NCI-H2196 treated with DMSO at 0.1 percent for 48 hours (cell line): ENCODE results near the gene ITGAD.
A peak's percentile ranks its signal among the peaks of the same experiment; 100 is the strongest.

Source experiments
- DNase-seq: peaks from one replicate; lab custom pipeline; 2025; ENCODE audit not compliant: unreplicated experiment; lab: John Stamatoyannopoulos, UW

The ITGAD gene

GRCh38 chr16:31458844-31459686 is 65.9 kb downstream of the ITGAD start, which contains the start of gene ARMC5:
Gene ARMC5, plus strand, starts transcription at chr16:31459501. Its CDS starts 24 bp downstream, at chr16:31459525.
- DNase-seq, result peak; percentile 93

- peak; percentile 98 for DNase-seq
Measured at GRCh38 chr16:31459687-31460581, 66.8 kb downstream of the ITGAD start.

- no peak for DNase-seq
Measured at GRCh38 chr16:31460582-31461002, 67.5 kb downstream of the ITGAD start.

- no peak for DNase-seq
Measured at GRCh38 chr16:31461201-31461920, 68.2 kb downstream of the ITGAD start.

- DNase-seq, result no peak
Measured at GRCh38 chr16:31461921-31462804, 69.0 kb downstream of the ITGAD start.

GRCh38 chr16:31464348-31464769 is 71.2 kb downstream of the ITGAD start:
- no peak for DNase-seq

GRCh38 chr16:31464781-31465260 is 71.7 kb downstream of the ITGAD start:
- no peak for DNase-seq

- DNase-seq, result no peak
Measured at GRCh38 chr16:31465788-31466370, 72.7 kb downstream of the ITGAD start.

GRCh38 chr16:31466381-31466841 is 73.3 kb downstream of the ITGAD start:
- DNase-seq, result no peak

GRCh38 chr16:31467151-31467773 is 74.1 kb downstream of the ITGAD start:
- DNase-seq, result no peak

- DNase-seq, result no peak
Measured at GRCh38 chr16:31467858-31468257, 74.7 kb downstream of the ITGAD start.

GRCh38 chr16:31470615-31471014 is 77.5 kb downstream of the ITGAD start:
- no peak for DNase-seq

- DNase-seq, result no peak
Measured at GRCh38 chr16:31471241-31471874, 78.2 kb downstream of the ITGAD start.

GRCh38 chr16:31471875-31472708 is 79.0 kb downstream of the ITGAD start, which contains the start of gene TGFB1I1:
Gene TGFB1I1, plus strand, starts transcription at chr16:31472152. Its CDS starts 37 bp downstream, at chr16:31472189.
- DNase-seq, result no peak

- peak; percentile 94 for DNase-seq
Measured at GRCh38 chr16:31472709-31473203, 79.6 kb downstream of the ITGAD start.

- no peak for DNase-seq
Measured at GRCh38 chr16:31473264-31473984, 80.3 kb downstream of the ITGAD start.
